ENCODE measurements around the gene NPAS3.

NPAS3 gene

GRCh38 chr14:33527023-33527634 lies 588.5 kb downstream of the NPAS3 start:
- no peak for DNase-seq

- no peak for DNase-seq
These were observed 590.0 kb downstream of the NPAS3 start for GRCh38 chr14:33528655-33529054.

DNA sequence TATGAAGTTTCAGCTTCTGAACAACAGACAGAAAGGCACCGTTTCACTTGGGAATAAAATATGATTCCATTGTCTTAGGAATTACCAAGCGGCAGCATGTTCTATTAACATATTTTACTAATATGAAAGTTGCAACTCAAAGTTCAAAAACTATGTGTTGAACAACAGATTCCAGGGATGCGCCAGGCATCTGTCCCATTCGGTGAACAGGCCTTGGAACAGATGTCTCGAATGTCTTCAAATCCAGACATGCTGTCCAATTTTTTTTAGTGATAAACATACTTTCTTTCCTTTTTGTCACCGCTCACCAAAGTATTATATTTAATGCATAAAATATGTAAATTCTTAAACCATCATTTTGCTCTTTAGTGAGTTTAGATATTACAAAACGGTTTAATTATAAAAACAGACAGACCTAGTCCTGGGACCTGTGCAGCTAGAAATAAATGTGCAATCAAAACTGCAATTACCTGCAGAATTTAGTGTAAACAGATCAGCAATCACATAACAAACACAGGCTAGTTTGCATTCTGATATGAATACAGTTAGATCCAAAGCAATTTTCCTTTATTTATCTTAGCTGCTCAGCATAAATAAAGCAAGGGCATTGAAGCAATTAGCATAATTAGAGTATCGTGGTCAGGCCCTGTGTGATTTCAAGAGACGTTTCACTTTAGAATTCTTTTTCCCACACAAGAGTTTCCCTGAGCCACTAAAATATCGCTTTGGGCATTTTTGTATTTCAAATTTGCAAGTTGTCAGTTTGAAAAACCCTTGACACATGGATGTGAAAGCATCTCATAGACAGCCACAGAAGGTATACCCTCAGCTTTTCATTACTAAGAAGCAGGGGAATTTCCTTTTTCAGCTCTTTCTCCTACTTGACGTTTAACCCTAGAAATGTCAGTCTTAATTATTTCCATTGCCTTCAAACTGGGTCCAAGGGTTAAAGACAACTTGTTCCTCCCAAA lies 591.4 kb downstream of the NPAS3 start:
- no peak for DNase-seq

DNA sequence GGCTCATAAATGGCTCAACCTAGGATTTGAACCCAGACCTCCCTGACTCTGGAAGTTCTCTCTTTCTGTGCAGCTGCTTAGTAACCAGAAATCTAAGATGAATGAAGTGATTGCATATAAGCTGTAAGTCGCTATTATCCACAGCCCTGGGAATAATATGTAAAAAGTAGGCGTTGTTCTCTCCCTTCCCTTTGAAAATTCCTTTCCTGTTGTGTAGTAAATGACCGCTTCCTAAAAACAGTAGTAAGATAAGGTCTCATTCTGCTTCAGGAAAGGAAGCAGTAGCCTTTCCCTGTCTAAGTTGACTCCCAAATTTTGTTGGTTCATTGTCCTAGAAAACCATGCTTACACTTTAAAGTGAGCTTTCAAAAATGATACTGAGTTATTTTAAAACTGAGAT lies 593.9 kb downstream of the NPAS3 start:
- no peak for DNase-seq

- DNase-seq, result no peak
These were observed 595.4 kb downstream of the NPAS3 start for GRCh38 chr14:33534104-33534503.

- no peak for DNase-seq
These were observed 596.0 kb downstream of the NPAS3 start for GRCh38 chr14:33534632-33535031.

DNA sequence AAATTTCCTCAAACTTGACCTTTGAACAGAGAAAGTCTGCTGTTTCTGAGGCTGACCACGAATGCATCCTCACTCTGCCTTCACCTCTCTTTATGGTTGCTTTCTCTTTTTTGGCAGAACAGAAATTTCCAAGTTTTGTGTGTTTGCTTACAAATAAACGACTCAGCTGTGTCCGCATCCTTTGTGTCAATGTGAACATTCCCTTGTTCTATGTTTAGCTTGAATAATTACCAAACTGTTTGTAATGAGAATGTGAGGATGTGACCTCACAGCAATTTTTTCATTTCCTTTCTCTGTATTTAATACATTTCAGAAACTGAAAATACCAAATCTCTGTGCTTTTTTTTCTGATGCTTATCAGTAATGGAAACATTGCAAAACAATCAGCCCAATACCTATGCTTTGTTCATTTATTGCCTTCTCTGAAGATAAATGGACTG lies 601.3 kb downstream of the NPAS3 start:
- no peak for DNase-seq

GRCh38 chr14:33541171-33541570 lies 602.5 kb downstream of the NPAS3 start:
- DNase-seq, result no peak

GRCh38 chr14:33542338-33543287 lies 603.9 kb downstream of the NPAS3 start:
- DNase-seq, result no peak

GRCh38 chr14:33545696-33546095 lies 607.0 kb downstream of the NPAS3 start:
- no peak for DNase-seq

- DNase-seq, result no peak
These were observed 609.9 kb downstream of the NPAS3 start for GRCh38 chr14:33548606-33549005.

GRCh38 chr14:33551963-33552362 lies 613.3 kb downstream of the NPAS3 start:
- DNase-seq, result no peak

GRCh38 chr14:33553706-33554278 lies 615.1 kb downstream of the NPAS3 start:
- no peak for DNase-seq

DNA sequence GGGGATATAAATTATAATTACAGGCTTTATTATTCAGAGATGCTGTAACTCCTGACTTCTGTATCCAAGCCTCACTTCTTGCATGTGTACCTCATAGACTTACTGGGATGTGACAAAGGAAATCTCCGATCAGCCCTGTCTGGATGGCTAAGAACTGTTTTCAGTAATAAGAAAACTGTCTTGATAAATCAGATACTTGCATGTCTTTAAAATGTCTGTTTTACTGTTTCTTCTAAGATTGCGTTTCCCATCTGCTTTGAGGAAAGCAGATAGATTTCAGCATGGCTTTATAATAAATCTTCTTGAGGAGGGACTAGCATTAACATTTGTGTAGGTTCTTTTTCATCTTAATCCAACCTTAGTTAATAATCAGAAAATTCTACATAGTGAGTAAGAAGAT lies 616.3 kb downstream of the NPAS3 start:
- no peak for DNase-seq

GRCh38 chr14:33555710-33556350 lies 617.2 kb downstream of the NPAS3 start:
- DNase-seq, result no peak

GRCh38 chr14:33556382-33557121 lies 617.9 kb downstream of the NPAS3 start:
- DNase-seq, result no peak

- no peak for DNase-seq
These were observed 622.2 kb downstream of the NPAS3 start for GRCh38 chr14:33560718-33561431.

DNA sequence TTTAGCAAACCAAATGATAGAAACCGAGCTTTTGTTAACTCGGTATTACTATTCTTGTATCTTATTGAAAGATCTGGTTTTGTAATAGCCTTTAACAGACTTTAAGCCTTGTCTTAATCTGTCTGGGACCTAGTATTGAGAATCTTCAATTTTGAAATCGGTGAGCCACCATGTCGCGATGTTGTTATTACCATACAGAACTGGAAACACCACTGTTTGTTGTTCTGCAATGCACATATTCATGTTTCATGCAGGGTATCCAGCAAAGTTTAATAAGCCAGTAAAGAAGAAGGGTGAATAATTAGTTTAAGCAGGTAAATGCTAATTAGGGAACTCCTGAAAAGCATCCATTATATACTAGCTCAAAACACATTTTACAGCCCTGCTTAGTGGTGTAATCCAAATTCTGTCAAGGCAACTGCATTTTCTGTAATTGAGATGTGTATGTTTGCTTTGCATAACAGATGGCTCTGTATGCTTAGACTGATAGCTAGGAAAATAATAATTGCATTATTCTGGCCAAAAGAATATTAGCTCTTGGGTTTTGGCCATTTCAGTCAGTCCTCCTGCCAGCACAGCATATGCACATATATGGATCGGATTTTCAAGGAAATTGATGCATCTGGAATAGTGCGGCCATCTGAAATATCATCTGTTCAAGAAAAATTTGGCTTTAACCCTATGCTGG lies 623.0 kb downstream of the NPAS3 start:
- no peak for DNase-seq

DNA sequence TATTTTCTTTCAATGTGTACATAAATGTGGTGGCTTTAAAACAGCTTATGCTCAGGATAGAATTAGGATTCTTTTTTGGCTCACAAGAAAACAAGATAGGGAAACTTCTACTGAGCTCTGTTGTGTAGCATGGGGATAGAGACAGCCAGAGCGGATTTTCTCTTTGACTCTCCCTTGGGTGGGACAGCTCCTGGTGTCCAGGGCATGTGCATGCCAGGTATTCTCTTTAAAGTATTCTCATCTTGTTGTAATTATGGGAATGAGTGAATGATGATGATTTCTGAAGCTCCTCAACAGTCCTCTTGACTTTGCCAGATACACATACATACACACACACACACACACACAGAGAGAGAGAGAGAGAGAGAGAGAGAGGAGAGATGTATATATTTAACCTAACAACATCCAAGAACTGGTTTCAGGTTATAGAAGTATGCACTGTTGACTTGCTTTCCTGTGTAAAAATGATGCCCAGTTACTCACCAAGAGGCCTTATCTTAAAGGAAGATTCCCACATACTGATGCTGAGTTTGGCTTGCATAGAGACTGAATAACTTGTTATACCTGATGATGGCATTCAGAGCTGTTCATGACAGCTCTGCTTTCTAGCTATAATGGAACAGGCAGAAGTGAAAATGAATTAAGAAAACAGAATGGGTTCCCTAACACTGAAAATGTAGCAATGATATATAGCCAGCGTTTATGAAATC lies 624.7 kb downstream of the NPAS3 start:
- DNase-seq, result no peak

DNA sequence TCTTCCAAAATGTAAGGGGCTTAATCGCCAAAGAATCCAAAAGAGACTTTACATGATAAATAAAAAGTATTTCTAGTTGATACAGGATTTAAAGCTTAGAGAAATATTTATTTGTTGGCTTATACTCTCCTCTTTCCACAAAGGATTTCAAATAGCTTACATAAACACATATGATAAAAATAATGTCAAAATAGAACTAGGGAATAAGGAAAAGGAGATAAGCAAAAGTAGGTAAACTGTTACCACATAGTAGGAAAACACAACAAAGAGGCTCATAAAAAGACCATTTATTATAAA lies 625.2 kb downstream of the NPAS3 start:
- no peak for DNase-seq

Measured in T1000 (cell line).